ENCODE results near the gene GAGE12J. TPM values are rescaled to one million over a fixed set of nuclear protein-coding genes. Genes with fewer than 3 reads are reported as not detected.

The GAGE12J gene
- total RNA-seq, 4 donors from 2014 or later = not detected

DNA sequence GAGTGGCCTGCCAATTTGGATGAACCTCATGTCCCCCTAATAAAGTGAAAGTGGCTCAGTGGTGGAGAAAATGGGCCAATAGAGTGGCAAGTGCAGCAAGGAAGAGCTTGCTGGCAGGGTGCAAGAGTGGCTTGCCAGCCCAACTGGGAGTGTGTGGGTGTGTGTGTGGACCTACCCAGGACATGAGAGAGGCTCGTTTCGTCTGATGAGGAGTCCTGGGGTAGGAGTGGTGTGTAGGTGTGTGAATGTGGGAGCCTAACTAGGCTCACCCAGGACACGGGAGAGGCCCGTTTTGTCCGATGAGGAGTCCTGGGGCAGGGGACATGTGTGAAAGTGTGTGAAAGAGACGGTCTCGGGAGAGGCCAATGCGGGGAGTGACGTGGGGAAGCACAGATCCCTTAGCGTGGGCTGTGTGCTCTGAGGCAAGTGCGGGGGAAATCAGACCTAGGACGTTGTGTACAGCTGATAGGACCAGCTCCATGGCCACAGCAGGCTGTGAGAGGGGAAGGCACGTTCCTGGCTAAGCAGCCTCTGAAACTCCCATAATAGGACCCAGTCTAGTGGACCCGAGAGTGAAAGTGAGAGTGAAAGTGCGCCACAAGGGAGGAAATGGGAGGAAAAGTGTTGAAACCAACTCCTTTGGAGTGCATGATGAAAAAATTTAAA, 13.1 kb upstream of the GAGE12J start:
- H3K4me3 ChIP-seq = peak overlapping the region; percentile 42 to 61 (median 48)
- H3K9me3 ChIP-seq = no peaks in the 10 kb centered on the region
- no peaks in the 10 kb centered on the region for H3K36me3 ChIP-seq
- no peaks in the 10 kb centered on the region for H3K27me3 ChIP-seq
- intact Hi-C loops (cut with DNase I; ENCODE audit: low total_unique reads) (no loop called here), in situ Hi-C loops (cut with MboI; ENCODE audit: low sequenced_read_pairs in 4 of 4) (no loop called here)
- peak overlapping the region; percentile 29 to 61 (median 44) for H3K27ac ChIP-seq
- ATAC-seq = peak in 1 of 2 donors; percentile 70
- DNase-seq = no peak
- TF ChIP-seq, protein P1, sequence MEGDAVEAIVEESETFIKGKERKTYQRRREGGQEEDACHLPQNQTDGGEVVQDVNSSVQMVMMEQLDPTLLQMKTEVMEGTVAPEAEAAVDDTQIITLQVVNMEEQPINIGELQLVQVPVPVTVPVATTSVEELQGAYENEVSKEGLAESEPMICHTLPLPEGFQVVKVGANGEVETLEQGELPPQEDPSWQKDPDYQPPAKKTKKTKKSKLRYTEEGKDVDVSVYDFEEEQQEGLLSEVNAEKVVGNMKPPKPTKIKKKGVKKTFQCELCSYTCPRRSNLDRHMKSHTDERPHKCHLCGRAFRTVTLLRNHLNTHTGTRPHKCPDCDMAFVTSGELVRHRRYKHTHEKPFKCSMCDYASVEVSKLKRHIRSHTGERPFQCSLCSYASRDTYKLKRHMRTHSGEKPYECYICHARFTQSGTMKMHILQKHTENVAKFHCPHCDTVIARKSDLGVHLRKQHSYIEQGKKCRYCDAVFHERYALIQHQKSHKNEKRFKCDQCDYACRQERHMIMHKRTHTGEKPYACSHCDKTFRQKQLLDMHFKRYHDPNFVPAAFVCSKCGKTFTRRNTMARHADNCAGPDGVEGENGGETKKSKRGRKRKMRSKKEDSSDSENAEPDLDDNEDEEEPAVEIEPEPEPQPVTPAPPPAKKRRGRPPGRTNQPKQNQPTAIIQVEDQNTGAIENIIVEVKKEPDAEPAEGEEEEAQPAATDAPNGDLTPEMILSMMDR (IDR thresholded peaks at IDR 0.05 in 4 of 5, conservative IDR thresholded peaks at IDR 0.05 in 1 of 5) = no peak
- TF ChIP-seq POLR2A (IDR thresholded peaks at IDR 0.05) = no peak
- H3K4me1 ChIP-seq = no peaks in the 10 kb centered on the region

DNA sequence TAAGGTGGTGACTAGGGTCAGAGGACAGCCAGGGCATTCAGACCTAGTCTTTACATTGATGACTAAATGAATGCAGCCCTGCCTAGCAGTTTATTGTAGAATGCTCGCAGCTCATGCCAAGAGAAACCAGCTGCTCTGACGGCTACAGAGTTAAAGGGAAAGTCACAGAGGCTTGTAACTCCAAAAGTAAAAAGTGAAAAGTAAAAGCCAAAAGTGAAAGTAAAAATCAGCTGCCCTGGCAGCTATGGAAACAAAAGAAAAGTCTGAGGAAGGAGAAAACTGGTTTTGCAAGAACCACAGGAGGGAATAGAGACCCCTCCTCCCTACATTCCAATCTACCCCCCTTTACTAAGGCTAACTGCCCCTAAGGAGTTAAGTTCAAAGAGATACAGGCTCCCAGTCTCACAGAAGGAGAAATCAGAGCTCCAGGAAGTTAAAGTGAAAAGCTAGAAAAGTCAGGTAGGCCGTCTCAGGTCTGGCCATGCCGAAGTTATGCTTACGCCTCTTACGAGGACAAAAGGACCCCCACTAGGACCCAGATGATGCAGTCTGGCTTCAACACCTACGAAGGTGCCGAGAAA, 12.3 kb upstream of the GAGE12J start:
- DNase-seq = no peak
- H3K9me3 ChIP-seq = no peaks in the 10 kb centered on the region
- peak overlapping the region; percentile 42 to 61 (median 48) for H3K4me3 ChIP-seq
- no peaks in the 10 kb centered on the region for H3K27me3 ChIP-seq
- peak overlapping the region; percentile 29 to 61 (median 44) for H3K27ac ChIP-seq
- no peaks in the 10 kb centered on the region for H3K36me3 ChIP-seq
- no peaks in the 10 kb centered on the region for H3K4me1 ChIP-seq
- in situ Hi-C loops (cut with MboI; ENCODE audit: low sequenced_read_pairs in 4 of 4) = no loop called here
- TF ChIP-seq, protein P1 (IDR thresholded peaks at IDR 0.05 in 4 of 5, conservative IDR thresholded peaks at IDR 0.05 in 1 of 5) = no peak
- TF ChIP-seq POLR2A (IDR thresholded peaks at IDR 0.05) = no peak
- peak in 1 of 2 donors; percentile 51 for ATAC-seq
- intact Hi-C loops (cut with DNase I; ENCODE audit: low total_unique reads) = no loop called here

DNA sequence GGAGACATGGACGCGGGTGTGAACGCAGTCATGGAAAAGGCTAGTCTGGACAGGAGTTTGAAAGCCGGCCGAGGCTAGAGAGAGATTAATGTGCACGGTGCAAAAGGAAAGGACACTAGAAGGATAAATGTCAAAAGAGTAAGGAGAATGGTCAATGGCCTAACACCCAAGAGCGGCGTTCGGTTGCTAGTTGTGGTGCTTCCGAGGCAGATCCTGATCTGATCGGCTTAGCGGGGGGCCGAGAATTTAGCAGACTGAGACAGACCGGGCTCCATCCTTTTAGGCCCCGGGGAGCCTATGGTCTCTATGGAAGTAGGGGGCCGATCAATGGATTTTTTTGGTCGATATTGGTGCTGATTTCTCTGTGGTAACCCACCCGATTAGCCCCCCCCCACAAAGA, 11.5 kb upstream of the GAGE12J start:
- TF ChIP-seq, protein P1 (IDR thresholded peaks at IDR 0.05 in 4 of 5, conservative IDR thresholded peaks at IDR 0.05 in 1 of 5) = no peak
- no peak for TF ChIP-seq POLR2A (IDR thresholded peaks at IDR 0.05)
- Histone ChIP-seq H3K4me3 (peak overlapping the region in 3 of 4 donors; percentile 47 to 61 (median 48)), H3K27me3 (no peaks in the 10 kb centered on the region), H3K36me3 (no peaks in the 10 kb centered on the region), H3K4me1 (no peaks in the 10 kb centered on the region), H3K27ac (no peak overlapping the region), H3K9me3 (no peaks in the 10 kb centered on the region)
- no peak for DNase-seq
- intact Hi-C loops (cut with DNase I; ENCODE audit: low total_unique reads) = no loop called here
- in situ Hi-C loops (cut with MboI; ENCODE audit: low sequenced_read_pairs in 4 of 4) = no loop called here
- no peak for ATAC-seq

DNA sequence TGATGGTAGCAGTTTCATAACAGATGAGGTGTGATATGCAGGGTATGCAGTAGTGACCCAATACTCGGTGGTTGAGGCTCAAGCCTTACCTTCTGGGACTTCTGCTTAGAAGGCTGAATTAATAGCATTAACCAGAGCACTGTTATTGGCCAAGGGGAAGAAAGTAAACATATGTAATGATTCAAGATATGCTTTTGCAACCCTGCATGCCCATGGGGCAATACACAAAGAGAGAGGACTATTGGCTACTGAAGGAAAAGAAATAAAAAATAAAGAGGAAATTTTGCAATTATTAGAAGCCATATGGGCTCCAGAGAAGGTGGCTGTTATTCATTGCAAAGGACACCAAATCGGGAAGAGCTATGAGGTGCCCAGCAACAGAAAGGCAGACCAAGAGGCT, 9.7 kb upstream of the GAGE12J start:
- Histone ChIP-seq H3K36me3 (no peaks in the 10 kb centered on the region), H3K9me3 (no peaks in the 10 kb centered on the region), H3K4me3 (no peak overlapping the region), H3K4me1 (no peaks in the 10 kb centered on the region), H3K27me3 (no peaks in the 10 kb centered on the region), H3K27ac (no peak overlapping the region)
- TF ChIP-seq, protein P1 (IDR thresholded peaks at IDR 0.05 in 4 of 5, conservative IDR thresholded peaks at IDR 0.05 in 1 of 5) = no peak
- no peak for TF ChIP-seq POLR2A (IDR thresholded peaks at IDR 0.05)
- intact Hi-C loops (cut with DNase I; ENCODE audit: low total_unique reads) (no loop called here), in situ Hi-C loops (cut with MboI; ENCODE audit: low sequenced_read_pairs in 4 of 4) (no loop called here)
- ATAC-seq = no peak
- no peak for DNase-seq
